SU-DHL-6 (cell line): ENCODE data around the gene TRIM34.
"Not testable (repeated sequence)": the region's sequence is repeated elsewhere in the genome, so short reads cannot be mapped to it uniquely, and the experiment has no call there.

ENCODE experiments used
- H2AFZ ChIP-seq: fragments of 200-600 bp; sonication (generic); 2 replicates; pipeline ENCODE4 v1.6.1; 2014; ENCODE audit warnings: low read depth, mild to moderate bottlenecking, moderate library complexity, mixed read lengths, antibody characterized with exemption, low read length; ENCODE audit not compliant: severe bottlenecking
- H3F3A ChIP-seq: fragments of 200-600 bp; shearing (Covaris generic); 2 replicates; pipeline ENCODE4 v1.6.0; 2016; ENCODE audit warnings: antibody characterized with exemption, mild to moderate bottlenecking; ENCODE audit not compliant: insufficient read depth
- H3K27ac ChIP-seq: fragments of 200-600 bp; sonication (generic); 2 replicates; pipeline ENCODE4 v1.5.1; 2016; ENCODE audit warnings: low read depth, mild to moderate bottlenecking, low read length, moderate library complexity, mixed read lengths
- H3K27me3 ChIP-seq: fragments of 200-600 bp; sonication (generic), shearing (Covaris generic); 2 replicates; pipeline ENCODE4 v1.6.0; 2014; ENCODE audit warnings: mild to moderate bottlenecking, low read length
- H3K36me3 ChIP-seq: fragments of 200-600 bp; sonication (generic); 2 replicates; pipeline ENCODE4 v1.6.1; 2014; ENCODE audit warnings: mild to moderate bottlenecking, low read length, mixed read lengths
- H3K4me2 ChIP-seq: fragments of 300-600, 200-600 bp; shearing (Covaris generic), sonication (generic); 2 replicates; pipeline ENCODE4 v1.6.0; 2014; ENCODE audit warnings: low read length, low read depth, mild to moderate bottlenecking; ENCODE audit not compliant: poor library complexity, severe bottlenecking
- H3K4me3 ChIP-seq: fragments of 200-600 bp; sonication (generic); 2 replicates; pipeline ENCODE4 v1.5.1; 2014; ENCODE audit warnings: antibody characterized with exemption, low read length, mild to moderate bottlenecking, mixed read lengths; ENCODE audit not compliant: insufficient read depth, poor library complexity, severe bottlenecking
- H3K79me2 ChIP-seq: fragments of 200-600 bp; sonication (generic); 2 replicates; pipeline ENCODE4 v1.6.1; 2014; ENCODE audit warnings: mild to moderate bottlenecking, low read length, moderate library complexity; ENCODE audit not compliant: insufficient read depth
- H3K9ac ChIP-seq: fragments of 200-600 bp; sonication (generic); 2 replicates; pipeline ENCODE4 v1.7.0; 2014; ENCODE audit warnings: mild to moderate bottlenecking, low read length
- H3K9me2 ChIP-seq: fragments of 200-600 bp; sonication (generic); replicated peaks from 2 replicates; pipeline ENCODE4 v1.6.1; 2014; ENCODE audit warnings: low read length; ENCODE audit not compliant: insufficient read depth
- H3K9me3 ChIP-seq: fragments of 200-600 bp; sonication (generic); 2 replicates; pipeline ENCODE4 v1.6.1; 2014; ENCODE audit warnings: low read length, mixed read lengths; ENCODE audit not compliant: insufficient read depth
- H4K20me1 ChIP-seq: fragments of 200-600 bp; sonication (generic); 2 replicates; pipeline ENCODE4 v1.6.1; 2014; ENCODE audit warnings: low read depth, mild to moderate bottlenecking, antibody characterized with exemption, low read length, moderate library complexity, mixed read lengths
- EZH2phosphoT487 ChIP-seq: fragments of 200-600 bp; sonication (generic), shearing (Covaris generic); conservative IDR thresholded peaks from 2 replicates; pipeline ENCODE4 v1.6.1; 2018; ENCODE audit warnings: mild to moderate bottlenecking, antibody characterized with exemption, low read length, moderate library complexity, mixed read lengths
- TF ChIP-seq, protein P1 (sequence below): fragments of 200-600 bp; sonication (generic); IDR thresholded peaks from one replicate; pipeline ENCODE4 v1.5.1; 2017; ENCODE audit warnings: antibody characterized with exemption, mild to moderate bottlenecking, low read length, moderate library complexity; ENCODE audit not compliant: insufficient read depth, poor library complexity, severe bottlenecking

TRIM34 gene

DNA sequence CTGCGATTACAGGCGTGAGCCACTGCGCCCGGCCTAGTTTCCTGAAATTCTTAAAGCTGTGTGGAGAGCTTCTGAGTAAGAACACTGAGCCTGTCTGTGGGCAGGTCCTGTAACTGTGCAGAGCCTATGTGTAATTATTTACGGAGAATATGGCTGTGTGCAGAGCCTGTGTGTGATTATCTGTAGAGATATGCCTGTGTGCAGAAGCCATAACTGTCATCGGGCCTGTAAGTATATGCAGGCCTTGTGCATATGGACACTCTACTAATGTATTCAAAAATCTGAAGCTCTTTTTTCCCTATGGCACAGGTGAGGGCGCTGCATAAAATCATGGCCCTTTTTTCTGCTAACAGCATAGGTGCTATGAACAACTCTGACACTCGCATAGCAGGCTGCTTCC, 44.2 kb upstream of the TRIM34 start, which contains the start of gene OR52B6:
Gene OR52B6, plus strand, starts transcription at position 301 of the 400 bp plus-strand sequence. Its CDS starts 0 bp downstream, at position 301.
- Histone ChIP-seq H3F3A (no peaks in the 10 kb centered on the region), H3K9ac (no peak within 1 kb of the TSS), H3K79me2 (no peaks in the 10 kb centered on the region), H3K4me3 (no peak within 1 kb of the TSS), H3K4me2 (no peak within 1 kb of the TSS), H3K36me3 (no peaks in the 10 kb centered on the region), H3K9me2 (no peaks in the 10 kb centered on the region), H4K20me1 (no peaks in the 10 kb centered on the region), H2AFZ (no peak within 1 kb of the TSS), H3K27me3 (no peaks in the 10 kb centered on the region; the same call in 1 of the 2 replicates), H3K9me3 (no peaks in the 10 kb centered on the region), H3K27ac (no peak within 1 kb of the TSS)
- TF ChIP-seq, protein P1, sequence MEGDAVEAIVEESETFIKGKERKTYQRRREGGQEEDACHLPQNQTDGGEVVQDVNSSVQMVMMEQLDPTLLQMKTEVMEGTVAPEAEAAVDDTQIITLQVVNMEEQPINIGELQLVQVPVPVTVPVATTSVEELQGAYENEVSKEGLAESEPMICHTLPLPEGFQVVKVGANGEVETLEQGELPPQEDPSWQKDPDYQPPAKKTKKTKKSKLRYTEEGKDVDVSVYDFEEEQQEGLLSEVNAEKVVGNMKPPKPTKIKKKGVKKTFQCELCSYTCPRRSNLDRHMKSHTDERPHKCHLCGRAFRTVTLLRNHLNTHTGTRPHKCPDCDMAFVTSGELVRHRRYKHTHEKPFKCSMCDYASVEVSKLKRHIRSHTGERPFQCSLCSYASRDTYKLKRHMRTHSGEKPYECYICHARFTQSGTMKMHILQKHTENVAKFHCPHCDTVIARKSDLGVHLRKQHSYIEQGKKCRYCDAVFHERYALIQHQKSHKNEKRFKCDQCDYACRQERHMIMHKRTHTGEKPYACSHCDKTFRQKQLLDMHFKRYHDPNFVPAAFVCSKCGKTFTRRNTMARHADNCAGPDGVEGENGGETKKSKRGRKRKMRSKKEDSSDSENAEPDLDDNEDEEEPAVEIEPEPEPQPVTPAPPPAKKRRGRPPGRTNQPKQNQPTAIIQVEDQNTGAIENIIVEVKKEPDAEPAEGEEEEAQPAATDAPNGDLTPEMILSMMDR, result no peak
- no peak for TF ChIP-seq EZH2phosphoT487

DNA sequence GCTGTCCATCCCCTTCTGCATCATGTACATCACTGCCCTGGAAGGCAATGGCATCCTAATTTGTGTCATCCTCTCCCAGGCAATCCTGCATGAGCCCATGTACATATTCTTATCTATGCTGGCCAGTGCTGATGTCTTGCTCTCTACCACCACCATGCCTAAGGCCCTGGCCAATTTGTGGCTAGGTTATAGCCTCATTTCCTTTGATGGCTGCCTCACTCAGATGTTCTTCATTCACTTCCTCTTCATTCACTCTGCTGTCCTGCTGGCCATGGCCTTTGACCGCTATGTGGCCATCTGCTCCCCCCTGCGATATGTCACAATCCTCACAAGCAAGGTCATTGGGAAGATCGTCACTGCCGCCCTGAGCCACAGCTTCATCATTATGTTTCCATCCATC, 43.8 kb upstream of the TRIM34 start:
- TF ChIP-seq, protein P1, result no peak
- no peak for TF ChIP-seq EZH2phosphoT487
- H3K4me2 ChIP-seq, result no peak overlapping the region
- H3K27ac ChIP-seq, result no peak overlapping the region
- no peaks in the 10 kb centered on the region for H3K79me2 ChIP-seq
- no peaks in the 10 kb centered on the region for H4K20me1 ChIP-seq
- H3K9me3 ChIP-seq, result no peaks in the 10 kb centered on the region
- no peaks in the 10 kb centered on the region for H3K9me2 ChIP-seq
- no peaks in the 10 kb centered on the region for H3K36me3 ChIP-seq
- H3K27me3 ChIP-seq, result no peaks in the 10 kb centered on the region; the same call in 1 of the 2 replicates
- no peak overlapping the region for H3K4me3 ChIP-seq
- H3F3A ChIP-seq, result no peaks in the 10 kb centered on the region
- H3K9ac ChIP-seq, result no peak overlapping the region
- H2AFZ ChIP-seq, result no peak overlapping the region

DNA sequence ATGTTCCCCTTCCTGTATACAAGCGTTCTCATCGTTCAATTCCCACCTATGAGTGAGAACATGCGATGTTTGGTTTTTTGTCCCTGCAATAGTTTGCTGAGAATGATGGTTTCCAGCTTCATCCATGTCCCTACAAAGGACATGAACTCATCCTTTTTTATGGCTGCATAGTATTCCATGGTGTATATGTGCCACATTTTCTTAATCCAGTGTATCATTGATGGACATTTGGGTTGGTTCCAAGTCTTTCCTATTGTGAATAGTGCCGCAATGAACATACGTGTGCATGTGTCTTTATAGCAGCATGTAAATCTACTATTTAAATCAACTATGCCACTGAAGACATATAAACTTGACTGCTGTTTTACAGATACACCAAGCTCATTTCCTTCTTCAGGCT, 40.3 kb upstream of the TRIM34 start:
- H3K9me3 ChIP-seq, H3K9me2 ChIP-seq, H3K9ac ChIP-seq, H2AFZ ChIP-seq, H3F3A ChIP-seq, H3K4me3 ChIP-seq, H3K27ac ChIP-seq, H3K79me2 ChIP-seq, H3K27me3 ChIP-seq, H4K20me1 ChIP-seq, H3K4me2 ChIP-seq, H3K36me3 ChIP-seq: not testable (repeated sequence)

DNA sequence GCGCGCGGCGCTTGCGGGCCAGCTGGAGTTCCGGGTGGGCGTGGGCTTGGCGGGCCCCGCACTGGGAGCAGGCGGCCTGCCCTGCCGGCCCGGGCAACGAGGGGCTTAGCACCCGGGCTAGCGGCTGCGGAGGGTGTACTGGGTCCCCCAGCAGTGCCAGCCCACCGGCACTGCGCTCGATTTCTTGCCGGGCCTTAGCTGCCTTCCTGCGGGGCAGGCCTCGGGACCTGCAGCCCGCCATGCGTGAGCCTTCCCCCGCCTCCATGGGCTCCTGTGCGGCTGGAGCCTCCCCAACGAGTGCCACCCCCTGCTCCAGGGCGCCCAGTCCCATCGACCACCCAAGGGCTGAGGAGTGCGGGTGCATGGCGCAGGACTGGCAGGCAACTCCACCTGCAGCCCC, 34.9 kb upstream of the TRIM34 start:
- not testable (repeated sequence) for H3K36me3 ChIP-seq, H3K79me2 ChIP-seq, H3K4me2 ChIP-seq, H3K27me3 ChIP-seq, H3K4me3 ChIP-seq, H3K9me3 ChIP-seq, H3K9me2 ChIP-seq, H3K9ac ChIP-seq, H4K20me1 ChIP-seq, H2AFZ ChIP-seq, H3F3A ChIP-seq, H3K27ac ChIP-seq
